Inflammatory macrophage treated with lipopolysaccharide for 4 hours (primary cell): ENCODE results near the gene C1orf216.
"Not testable (repeated sequence)": the region's sequence is repeated elsewhere in the genome, so short reads cannot be mapped to it uniquely, and the experiment has no call there.

Experiments used
- DNase-seq: peaks from one replicate; pipeline ENCODE4 v3.0.0-alpha.2; 2020

Gene C1orf216

DNA sequence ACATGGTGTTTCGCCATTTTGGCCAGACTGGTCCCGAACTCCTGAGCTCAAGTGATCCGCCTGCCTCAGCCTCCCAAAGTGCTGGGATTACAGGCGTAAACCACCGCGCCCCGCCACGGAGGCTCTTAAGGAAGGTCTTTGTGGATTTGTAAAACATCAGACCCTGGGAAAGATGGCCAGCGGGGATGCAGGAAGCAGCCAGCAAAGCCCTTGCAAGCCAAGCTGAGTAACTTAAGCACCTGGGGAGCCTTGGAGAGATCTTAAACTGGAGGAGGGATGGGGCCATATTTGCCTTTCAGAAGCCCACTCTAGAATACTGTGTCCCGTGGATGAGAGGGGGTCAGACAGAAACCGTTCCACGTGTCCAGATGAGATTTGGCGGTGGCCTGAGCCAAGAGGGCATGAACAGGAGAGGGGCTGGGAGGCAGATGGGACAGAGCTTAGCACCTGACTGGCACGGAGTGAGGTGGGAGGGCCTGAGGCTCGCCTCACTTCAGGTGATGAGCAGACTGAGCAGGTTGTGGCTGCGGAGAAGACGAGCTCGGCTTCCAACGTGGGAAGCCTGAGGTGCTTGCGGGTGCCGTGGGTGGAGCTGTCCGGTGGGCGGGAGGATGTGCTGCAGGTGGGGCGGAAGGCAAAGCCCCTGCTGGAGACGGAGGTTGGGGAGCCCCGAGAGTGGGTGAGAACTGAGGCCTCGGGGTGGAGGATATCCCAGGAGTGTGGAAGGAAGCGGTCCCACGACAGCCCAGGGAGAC lies 11.7 kb downstream of the C1orf216 start:
- no peak for DNase-seq

DNA sequence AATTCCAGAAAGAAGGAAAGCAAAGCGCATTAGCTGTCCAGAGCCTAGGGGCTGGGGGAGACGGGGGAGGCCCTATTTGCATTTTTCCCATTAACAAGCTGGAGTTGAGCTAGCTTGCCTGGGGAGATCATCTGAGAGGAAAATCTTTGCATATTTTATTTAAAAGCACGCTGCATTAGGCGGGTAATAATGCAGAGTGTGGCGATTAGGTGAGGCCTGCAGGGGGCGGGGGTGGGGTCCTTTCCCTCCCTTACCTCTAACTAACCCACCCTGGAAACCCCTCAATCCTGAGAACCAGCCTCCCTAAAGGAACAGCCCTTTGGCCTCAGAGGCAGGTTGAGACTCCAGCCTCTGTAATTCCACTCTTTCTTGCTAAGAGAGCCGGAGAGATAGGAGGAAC lies 16.2 kb downstream of the C1orf216 start:
- DNase-seq: no peak

DNA sequence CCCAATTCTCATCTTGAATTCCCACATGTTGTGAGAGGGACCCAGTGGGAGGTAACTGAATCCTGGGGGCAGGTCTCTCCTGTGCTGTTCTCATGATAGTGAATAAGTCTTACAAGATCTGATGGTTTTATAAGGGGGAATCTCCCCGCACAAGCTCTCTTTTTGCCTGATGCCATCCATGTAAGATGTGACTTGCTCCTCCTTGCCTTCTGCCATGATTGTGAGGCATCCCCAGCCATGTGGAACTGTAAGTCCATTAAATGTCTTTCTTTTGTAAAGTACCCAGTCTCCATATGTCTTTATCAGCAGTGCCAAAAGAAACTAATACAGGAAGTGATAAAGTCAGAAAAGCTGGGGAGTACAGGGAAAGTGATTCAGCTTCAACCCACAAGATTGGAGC lies 19.5 kb downstream of the C1orf216 start:
- not testable (repeated sequence) for DNase-seq

DNA sequence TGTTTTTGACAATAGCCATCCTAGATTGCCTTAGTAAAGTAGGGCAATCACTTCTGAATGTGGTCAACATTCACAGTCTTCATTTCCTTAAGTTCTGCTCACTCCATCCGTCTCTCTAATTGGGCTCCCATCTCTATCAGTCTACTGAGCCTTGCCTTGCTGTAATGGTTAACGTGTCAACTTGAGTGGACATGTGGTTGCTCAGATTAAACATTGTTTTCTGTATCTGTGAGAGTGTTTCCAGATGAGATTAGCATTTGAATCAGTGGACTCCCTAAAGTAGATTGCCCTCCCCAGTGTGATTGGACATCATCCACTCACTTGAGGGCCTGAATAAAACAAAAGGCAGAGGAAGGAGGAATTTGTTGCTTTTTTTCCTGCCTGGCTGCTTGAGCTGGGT lies 26.4 kb downstream of the C1orf216 start:
- no peak for DNase-seq

DNA sequence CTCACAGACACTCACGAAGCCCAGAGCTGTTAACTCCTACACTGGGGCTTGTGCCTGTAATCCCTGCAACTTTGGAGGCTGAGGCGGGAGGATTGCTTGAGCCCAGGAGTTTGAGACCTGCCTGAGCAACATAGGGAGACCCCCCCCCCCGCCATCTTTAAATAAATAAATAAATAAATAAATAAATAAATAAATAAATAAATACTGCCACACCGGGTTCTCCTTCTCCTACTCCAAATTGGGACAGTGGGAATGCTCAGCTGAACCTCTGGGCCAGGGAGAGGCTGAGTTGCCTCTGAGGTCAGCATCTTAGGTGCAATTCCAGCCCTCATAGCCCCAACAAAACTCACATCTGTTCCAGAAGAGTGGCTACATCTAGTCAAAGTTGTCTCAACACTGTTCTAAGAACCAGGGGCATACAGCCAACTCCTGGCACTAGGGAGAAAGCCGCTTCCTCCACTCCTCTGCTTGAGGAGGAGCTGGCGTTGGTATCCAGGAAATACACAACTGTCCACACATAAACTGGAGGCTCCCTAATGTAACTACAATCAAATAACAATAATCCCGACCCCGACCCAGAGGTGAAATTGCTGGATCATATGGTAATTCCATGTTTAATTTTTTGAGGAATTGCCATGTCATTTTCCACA lies 27.0 kb downstream of the C1orf216 start:
- DNase-seq: no peak

DNA sequence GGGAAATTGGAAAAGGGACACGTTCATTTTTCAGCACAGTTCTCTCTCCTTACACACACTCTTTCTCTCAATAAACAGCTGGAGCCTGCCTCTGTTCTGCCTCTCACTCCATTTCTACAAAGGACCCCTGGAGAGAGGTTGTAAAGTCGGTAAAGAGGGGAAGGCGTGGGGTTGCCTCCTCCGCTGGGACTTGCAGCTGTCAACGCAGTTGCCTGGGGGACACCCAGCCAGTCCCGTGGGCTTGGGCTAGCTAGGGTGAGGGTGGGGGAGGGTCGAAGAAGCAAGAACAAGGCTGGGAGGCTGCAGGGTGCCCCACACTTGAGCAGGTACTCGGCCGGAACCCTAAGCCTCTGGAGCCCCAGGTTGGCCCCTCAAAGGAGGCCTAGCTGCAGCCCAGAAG lies 27.6 kb downstream of the C1orf216 start:
- DNase-seq: no peak

DNA sequence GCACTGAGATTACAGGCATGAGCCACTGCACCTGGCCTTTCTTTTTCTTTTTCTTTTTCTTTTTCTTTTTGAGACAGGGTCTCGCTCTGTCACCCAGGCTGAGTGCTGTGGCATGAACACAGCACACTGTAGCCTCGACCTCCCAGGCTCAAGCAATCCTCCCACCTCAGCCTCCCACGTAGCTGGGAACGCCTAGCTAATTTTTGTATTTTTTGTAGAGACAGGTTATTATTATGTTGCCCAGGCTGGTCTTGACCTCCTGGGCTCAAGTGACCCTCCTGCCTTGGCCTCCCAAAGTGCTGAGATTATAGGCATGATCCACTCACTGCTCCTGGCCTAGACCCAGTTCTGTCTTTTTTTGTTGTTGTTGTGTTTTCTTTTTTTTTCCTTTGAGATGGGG lies 28.6 kb downstream of the C1orf216 start:
- DNase-seq: not testable (repeated sequence)

DNA sequence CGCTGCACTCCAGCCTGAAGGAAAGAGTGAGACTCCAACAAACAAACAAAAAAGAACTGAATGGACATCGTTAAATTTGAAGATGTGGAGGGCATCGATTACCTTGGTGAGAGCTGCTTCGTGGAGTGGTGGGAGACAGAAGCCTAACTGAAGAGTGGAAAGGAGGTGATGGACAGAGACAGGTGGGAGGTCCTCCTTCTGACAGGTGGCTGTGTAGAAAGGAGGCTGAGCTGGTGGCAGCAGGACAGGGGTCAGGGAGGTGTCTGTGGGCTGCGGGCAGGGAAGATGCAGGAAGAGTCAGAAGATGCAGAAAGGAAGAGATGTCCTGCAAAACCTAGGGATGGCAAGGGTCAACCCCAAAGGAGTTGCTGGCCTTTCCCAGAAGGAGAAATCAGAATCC lies 30.5 kb downstream of the C1orf216 start:
- DNase-seq: no peak

DNA sequence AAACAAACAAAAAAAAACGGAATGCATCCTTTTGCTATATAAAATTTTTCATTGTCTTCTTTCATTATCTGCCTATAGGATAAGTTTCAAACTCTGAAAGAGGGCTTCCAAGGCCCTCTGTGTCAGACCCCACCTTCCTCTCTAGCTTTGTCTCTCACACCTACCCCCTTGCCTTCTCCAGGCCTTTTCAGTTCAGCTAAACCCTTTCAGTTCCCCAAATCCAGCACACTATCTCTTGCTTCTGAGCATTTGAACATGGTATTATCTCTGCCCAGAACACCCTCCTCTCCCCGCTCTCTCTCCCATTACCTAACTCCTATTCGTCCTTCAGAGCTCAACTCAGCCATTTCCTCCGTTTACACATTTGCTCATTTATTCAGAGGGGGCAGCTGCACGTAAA lies 35.7 kb downstream of the C1orf216 start:
- DNase-seq: no peak

DNA sequence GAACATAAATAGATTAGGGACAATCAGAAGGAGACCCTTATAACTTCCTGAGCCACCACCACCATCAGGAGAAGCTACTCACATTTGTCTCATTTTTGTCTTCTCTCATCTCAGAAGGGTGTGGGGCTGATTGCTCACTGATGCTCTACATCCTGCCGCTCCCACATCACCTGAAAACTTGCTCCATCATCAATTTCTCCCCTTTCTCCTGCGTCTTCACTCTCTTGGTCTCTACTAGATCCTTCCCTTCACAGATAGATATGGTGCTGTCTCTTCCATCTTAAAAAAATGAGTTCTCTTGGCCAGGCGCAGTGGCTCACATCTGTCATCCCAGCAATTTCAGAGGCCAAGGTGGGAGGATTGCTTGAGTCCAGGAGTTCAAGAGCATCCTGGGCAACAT lies 38.4 kb downstream of the C1orf216 start:
- no peak for DNase-seq

DNA sequence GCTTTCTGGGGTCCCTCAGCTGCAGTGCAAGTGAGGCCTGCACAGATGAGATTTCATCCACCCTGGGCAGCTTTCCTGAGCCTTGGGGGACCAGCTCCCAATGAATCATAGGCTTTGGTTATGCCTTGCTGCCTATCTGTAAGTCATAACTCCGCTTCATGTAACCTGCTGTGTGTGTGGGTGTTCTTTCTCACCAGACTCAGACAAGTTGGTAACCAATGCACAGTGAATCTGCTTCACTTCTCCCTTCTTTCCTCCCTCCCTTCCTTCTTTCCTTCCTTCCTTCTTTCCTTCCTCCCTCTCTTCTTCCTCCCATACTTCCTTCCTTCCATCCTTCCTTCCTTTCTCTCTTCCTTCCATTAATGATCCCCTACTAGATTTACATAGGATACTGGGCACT lies 42.9 kb downstream of the C1orf216 start:
- no peak for DNase-seq

DNA sequence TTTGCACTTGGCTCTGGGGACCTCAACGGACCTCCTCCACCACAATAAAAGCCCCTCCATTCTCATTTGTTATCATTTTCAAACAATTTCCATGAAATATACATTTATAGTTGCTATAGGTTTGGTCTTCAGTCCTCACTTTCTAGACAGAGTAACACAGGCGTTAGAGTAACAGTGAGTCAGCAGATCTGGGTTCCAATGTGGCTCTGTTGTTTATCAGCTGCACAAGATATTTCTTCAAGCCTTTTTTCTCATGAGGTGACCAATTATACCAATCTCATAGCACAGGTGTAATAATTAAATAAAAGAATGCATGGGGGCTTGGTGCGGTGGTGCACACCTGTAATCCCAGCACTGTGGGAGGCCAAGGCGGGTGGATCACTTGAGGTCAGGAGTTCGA lies 44.6 kb downstream of the C1orf216 start:
- no peak for DNase-seq

DNA sequence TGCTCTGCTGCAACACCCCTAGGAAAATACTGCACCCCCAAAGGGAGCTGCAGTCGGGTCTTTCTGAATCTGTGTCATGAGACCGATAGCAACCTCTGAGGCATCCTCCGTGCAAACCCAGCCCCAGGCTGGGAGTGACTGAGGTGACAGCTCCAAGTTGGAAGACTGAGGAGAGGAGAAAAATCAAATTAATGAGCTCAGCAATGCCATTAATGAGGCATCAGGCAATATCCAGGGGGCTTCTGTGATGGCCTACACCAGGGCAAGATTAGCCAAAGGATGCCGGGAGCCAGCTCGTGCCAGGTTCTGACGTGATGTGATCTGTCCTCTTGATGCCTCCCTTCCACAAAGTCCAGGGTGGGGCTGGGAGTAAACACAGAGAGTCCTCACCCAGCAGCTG lies 46.6 kb downstream of the C1orf216 start:
- DNase-seq: no peak

DNA sequence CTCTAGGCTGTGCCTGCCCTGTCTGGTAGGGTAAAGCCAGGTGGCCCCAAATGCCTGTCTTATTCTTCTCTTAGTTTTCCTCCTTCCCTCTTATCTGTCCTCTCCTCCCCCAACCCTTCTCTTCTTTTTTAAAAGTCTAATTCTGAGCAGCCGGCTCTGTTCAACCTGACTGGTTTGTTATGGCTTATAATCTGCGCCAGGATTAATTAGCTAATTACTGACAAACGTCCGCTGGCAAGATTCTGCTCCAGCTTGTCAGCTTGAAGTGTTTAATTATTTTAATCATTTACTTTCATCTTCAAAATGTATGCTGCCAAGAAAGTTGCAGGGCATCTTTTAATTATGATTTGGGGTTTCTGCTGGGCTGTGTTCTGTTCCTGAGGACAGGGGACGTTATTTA lies 50.2 kb downstream of the C1orf216 start:
- no peak for DNase-seq

DNA sequence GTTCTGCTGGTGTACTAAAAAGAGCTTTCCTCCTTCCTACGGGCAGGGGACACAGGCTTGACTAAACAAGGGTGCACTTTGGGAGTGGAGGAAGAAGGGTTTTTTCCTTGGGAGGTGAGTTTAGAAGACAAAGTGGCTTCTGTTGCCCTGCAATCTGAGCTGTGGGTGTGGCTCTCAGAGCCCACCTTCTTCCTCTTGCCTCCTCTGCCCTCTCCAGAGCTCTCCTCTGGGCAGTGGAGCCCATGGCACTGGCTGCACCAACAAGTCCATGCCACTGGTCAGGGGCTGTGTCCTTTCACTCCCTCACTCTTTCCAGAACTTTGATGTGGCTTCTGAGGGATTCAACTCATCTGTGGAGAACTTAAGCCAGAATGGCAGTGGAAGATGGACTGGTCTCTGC lies 51.8 kb downstream of the C1orf216 start:
- DNase-seq: no peak

DNA sequence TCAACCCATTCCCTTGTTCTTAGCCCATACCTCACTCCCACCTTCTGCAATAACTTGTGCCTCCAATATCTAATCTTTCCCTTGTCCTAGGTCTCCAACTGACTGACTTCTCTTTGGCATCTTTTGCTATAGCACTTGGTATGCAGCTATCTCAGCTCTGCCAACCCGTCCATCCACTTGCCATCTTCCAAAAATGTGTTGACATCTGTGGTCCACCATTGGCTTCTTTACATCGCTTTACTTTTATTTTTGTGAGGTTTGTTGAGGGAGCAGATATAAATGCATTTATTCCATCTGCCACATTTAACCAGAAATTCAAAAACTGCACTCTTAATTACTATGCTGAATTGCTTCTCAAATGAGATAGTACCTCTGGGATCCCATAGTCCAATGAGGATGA lies 52.5 kb downstream of the C1orf216 start:
- DNase-seq: no peak
